ENCODE results near the gene CD151.

CD151 gene

GRCh38 chr11:802693-803466, 29.9 kb upstream of the CD151 start:
- TF ChIP-seq CTCF (IDR thresholded peaks at IDR 0.05; ENCODE audit: insufficient read depth, low read depth, low read length, missing control alignments): no peak
- DNase-seq (ENCODE audit: low read depth): no peak
- H3K4me3 ChIP-seq (ENCODE audit: low read depth, low read length): peak overlapping the region; percentile 69; the same call in 1 of the 2 replicates

GRCh38 chr11:803467-803742, 29.3 kb upstream of the CD151 start:
- no peak for TF ChIP-seq CTCF (IDR thresholded peaks at IDR 0.05; ENCODE audit: insufficient read depth, low read depth, low read length, missing control alignments)
- peak overlapping the region; percentile 69 for H3K4me3 ChIP-seq (ENCODE audit: low read depth, low read length)
- no peak for DNase-seq (ENCODE audit: low read depth)

GRCh38 chr11:803770-804598, 28.8 kb upstream of the CD151 start:
- DNase-seq (ENCODE audit: low read depth): no peak
- no peak for TF ChIP-seq CTCF (IDR thresholded peaks at IDR 0.05; ENCODE audit: insufficient read depth, low read depth, low read length, missing control alignments)
- H3K4me3 ChIP-seq (ENCODE audit: low read depth, low read length): peak overlapping the region; percentile 69

GRCh38 chr11:804599-804964, 28.2 kb upstream of the CD151 start:
- H3K4me3 ChIP-seq (ENCODE audit: low read depth, low read length): peak overlapping the region; percentile 69
- TF ChIP-seq CTCF (IDR thresholded peaks at IDR 0.05; ENCODE audit: insufficient read depth, low read depth, low read length, missing control alignments): no peak
- no peak for DNase-seq (ENCODE audit: low read depth)

GRCh38 chr11:808427-809286, 24.1 kb upstream of the CD151 start:
- peak; percentile 33 for TF ChIP-seq CTCF (IDR thresholded peaks at IDR 0.05; ENCODE audit: insufficient read depth, low read depth, low read length, missing control alignments)
- DNase-seq (ENCODE audit: low read depth): peak; percentile 70
- peak overlapping the region; percentile 72 for H3K4me3 ChIP-seq (ENCODE audit: low read depth, low read length)

- H3K4me3 ChIP-seq (ENCODE audit: low read depth, low read length): peak within 1 kb of the TSS; percentile 72
- TF ChIP-seq CTCF (IDR thresholded peaks at IDR 0.05; ENCODE audit: insufficient read depth, low read depth, low read length, missing control alignments): no peak
- peak; percentile 98 for DNase-seq (ENCODE audit: low read depth)
Measured at GRCh38 chr11:809287-810039, 23.3 kb upstream of the CD151 start, which contains the start of gene RPLP2. Gene RPLP2 (plus strand): TSS chr11:809967. CDS start chr11:810235, 268 bp downstream.

All from GM12865 (cell line).